ENCODE data around the gene GTF3C2.

DNA sequence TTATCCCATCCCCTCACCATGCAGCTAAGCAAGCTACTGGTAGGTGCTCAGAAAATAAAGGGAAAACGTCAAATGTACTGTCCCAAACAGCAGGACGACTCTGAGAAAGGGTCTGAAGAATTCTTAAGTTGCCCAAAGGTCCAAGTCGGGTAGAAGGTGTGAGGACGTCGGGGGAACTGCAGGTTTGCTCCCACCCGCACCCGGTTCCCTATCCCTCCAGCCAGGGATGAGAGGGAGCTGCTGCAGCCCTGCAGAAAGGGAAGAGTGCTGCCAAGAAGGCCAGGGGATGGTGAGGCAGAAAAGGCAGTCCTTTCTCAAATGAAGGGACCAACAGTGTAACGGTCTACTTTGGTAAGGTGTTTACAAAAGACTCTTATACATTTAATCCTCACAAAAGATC, 41.4 kb downstream of the GTF3C2 start:
- TF ChIP-seq, protein P1, sequence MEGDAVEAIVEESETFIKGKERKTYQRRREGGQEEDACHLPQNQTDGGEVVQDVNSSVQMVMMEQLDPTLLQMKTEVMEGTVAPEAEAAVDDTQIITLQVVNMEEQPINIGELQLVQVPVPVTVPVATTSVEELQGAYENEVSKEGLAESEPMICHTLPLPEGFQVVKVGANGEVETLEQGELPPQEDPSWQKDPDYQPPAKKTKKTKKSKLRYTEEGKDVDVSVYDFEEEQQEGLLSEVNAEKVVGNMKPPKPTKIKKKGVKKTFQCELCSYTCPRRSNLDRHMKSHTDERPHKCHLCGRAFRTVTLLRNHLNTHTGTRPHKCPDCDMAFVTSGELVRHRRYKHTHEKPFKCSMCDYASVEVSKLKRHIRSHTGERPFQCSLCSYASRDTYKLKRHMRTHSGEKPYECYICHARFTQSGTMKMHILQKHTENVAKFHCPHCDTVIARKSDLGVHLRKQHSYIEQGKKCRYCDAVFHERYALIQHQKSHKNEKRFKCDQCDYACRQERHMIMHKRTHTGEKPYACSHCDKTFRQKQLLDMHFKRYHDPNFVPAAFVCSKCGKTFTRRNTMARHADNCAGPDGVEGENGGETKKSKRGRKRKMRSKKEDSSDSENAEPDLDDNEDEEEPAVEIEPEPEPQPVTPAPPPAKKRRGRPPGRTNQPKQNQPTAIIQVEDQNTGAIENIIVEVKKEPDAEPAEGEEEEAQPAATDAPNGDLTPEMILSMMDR (IDR thresholded peaks at IDR 0.05 in 2 of 3, conservative IDR thresholded peaks at IDR 0.05 in 1 of 3; ENCODE audit: control insufficient read depth in 2 of 3, extremely low read depth in 1 of 3, insufficient read depth in 1 of 3, low read depth in 3 of 3, low read length in 3 of 3) = no peak
- TF ChIP-seq RAD21 (IDR thresholded peaks at IDR 0.05; ENCODE audit: insufficient read depth, low read depth, low read length) (no peak), EP300 (IDR thresholded peaks at IDR 0.05; ENCODE audit: borderline replicate concordance in 1 of 2, control insufficient read depth in 1 of 2, low read depth in 2 of 2, low read length in 2 of 2) (no peak), EZH2 (IDR thresholded peaks at IDR 0.05; ENCODE audit: borderline replicate concordance, control insufficient read depth, low read depth, low read length) (no peak), POLR2A (IDR thresholded peaks at IDR 0.05; ENCODE audit: low read depth, low read length) (no peak), CEBPB (IDR thresholded peaks at IDR 0.05; ENCODE audit: borderline replicate concordance in 1 of 2, low read depth in 2 of 2, low read length in 2 of 2) (no peak), CBX5 (IDR thresholded peaks at IDR 0.05; ENCODE audit: low read depth) (no peak), SIN3A (IDR thresholded peaks at IDR 0.05; ENCODE audit: low read depth, low read length) (no peak), NFYB (IDR thresholded peaks at IDR 0.05; ENCODE audit: insufficient read depth, low read depth, low read length) (no peak), RFX5 (IDR thresholded peaks at IDR 0.05; ENCODE audit: low read depth, low read length) (no peak), ATF7 (IDR thresholded peaks at IDR 0.05; ENCODE audit: low read depth) (no peak), EGR1 (IDR thresholded peaks at IDR 0.05; ENCODE audit: borderline replicate concordance in 1 of 2, low read depth in 2 of 2, low read length in 2 of 2) (no peak), ESRRA (IDR thresholded peaks at IDR 0.05; ENCODE audit: low read length) (no peak)

All from GM12878 (cell line).